HuH-7.5 (cell line): ENCODE measurements around the gene SYNGR1.

Experiments
- DNase-seq: peaks from one replicate; pipeline ENCODE4 v3.0.0; 2011; ENCODE audit warnings: low spot score

Gene SYNGR1

DNA sequence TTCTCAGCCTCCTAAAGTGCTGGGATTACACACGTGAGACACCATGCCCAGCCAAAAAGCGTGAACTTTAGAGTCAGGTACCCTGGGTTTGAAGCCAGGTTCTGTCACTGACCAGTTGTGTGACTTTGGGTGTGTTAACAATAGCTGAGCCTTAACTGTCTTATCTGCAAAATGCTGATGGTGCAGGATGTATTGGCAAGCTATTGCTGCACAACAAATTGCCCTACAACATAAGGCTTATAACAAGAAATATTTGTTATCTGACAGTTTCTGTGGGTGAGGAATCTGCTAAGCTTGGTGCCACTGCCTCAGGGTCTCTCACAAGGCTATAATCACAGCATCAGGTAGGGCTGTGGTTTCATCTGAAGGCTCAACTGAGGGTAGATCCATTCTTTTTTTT lies 21.9 kb downstream of the SYNGR1 start:
- no peak for DNase-seq

DNA sequence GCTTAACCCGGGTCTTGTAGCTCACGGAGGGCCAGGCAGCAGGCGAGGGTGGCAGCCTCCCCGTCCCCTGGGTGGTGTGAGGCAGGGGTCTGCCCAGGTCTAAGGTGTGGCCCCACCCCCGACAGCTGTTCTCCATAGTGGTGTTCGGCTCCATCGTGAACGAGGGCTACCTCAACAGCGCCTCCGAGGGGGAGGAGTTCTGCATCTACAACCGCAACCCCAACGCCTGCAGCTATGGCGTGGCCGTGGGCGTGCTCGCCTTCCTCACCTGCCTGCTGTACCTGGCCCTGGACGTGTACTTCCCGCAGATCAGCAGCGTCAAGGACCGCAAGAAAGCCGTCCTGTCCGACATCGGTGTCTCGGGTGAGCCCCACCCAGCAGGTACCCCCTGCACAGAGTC lies 24.4 kb downstream of the SYNGR1 start:
- no peak for DNase-seq

DNA sequence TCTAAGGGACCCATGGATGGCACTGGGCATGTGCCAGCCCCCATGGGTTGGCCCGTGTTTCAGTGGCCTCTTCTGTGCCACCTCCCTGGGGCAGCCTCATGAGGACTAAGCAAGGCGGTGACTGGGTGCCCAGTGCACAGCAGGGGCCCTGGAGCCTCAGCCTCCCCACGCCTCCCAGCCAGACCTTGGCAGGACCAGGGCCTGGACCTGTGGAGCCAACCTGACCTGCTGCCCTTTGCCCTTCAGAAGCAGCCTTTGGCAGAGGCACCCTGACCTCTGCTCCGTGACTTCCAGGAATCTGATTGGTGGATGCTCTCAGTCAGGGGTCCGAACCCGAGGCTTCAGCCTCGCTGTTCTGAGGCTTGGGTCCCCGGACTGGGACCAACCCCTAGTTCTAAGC lies 25.0 kb downstream of the SYNGR1 start:
- no peak for DNase-seq

DNA sequence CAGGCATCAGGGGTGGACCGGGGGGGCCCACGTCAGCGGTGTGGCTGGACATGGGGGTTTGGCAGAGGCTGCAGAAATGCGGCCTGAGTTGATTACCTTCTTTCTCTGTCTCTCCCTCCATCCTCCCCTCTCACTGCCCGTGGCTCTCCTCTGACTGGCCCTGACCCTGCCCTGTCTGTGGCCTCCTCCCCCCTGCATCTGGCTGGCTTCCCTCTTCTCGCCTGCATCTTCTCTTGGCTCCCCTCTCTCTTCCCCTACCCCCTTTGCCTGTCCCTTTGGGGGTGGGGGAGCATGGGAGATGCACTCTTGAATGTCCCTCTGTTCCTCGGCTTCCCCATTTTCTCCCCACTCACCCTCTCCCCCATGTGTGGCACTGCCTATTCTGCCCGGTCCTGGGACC lies 25.9 kb downstream of the SYNGR1 start:
- no peak for DNase-seq

DNA sequence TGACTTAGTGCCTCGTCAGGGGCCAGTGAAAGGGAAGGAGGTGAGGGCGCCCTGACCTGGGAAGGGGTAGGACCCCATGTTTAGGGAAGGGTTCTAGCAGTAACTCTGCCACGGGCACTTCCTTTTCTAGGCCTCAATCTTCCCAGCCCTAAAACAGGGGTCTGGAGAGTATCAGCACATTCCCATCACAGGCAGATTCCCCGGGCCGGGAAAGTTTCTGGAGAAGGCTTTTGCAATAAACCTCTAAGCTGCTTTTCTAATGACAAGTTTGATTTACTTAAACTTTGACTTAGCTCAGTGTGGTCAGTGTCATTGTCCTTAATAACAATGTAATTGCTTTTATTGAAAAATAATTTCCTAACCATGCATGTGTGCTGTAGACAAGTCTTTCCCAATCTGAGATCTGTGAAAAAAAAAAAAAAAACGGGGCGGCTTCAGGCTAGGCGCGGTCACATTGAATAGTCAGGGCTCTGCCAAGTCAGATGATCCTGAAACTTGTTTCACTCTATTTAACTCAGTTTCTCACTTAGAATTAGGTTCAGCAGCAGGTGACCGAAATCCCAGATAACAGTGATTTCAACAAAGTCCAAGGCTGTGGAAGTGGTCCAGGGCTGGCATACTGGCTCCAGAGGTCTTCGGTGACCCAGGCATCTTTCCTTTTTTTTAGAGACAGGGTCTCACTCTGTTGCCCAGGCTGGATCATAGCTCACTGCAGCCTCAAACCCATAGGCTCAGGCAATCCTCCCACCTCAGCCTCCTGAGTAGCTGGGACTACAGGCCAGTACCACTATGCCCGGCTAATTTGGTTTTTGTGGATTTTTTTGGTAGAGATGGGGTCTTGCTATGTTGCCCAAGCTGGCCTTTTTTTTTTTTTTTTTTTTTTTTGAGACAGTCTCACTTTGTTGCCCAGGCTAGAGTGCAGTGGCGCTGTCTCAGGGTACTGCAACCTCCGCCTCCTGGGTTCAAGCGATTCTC lies 30.3 kb downstream of the SYNGR1 start:
- DNase-seq, result no peak

DNA sequence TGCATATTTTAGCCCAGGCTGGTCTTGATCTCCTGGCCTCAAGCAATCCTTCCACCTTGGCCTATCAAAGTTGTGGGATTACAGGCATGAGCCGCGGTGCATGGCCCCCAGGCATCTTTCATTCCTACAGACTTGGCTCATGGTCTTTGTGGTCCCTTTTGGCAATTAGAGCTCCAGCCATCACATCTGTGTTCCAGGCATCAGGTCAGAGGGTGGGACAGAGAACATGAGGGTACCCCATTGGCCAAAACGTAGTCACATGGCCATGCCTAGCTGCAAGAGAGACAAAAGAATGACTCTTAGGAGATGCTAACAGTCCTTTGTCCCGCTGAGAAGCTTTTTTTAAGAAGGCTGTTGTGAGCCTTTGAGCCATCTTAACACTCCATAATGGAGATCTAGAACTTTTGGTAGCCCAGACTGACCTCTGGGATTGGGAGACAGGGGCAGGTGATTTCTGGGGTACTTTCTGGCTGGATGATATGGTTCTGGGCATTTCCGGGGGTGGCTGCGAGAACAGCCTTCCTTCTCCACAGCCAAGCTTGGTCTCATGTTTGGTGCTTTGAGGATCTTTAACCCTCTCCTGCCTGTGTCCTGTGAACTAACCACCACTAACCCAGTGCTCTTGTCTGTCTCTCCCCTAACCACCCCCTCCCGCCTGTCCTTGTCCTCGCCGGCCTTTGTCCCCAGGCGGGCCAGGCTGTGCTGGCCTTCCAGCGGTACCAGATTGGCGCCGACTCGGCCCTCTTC lies 31.4 kb downstream of the SYNGR1 start:
- DNase-seq, result no peak

DNA sequence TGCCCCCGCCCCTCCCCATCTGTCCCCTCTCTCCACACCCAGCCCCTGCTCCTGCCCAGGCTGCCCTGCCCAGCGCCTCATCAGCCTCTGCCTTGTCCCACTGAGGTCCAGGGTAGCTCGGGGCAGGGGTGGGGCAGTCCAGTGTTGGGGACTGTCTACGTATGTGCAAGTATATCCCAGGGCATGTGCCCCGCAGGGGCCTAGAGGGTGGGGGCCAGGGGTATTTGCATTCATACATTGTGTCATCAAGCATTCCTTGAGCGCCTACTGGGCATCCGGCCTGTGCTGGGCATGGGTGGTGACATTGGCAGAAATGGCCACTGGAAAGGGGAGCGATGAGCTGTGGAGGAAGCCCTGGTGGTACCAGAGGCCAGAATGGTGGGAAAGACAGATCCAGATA lies 32.1 kb downstream of the SYNGR1 start:
- no peak for DNase-seq

DNA sequence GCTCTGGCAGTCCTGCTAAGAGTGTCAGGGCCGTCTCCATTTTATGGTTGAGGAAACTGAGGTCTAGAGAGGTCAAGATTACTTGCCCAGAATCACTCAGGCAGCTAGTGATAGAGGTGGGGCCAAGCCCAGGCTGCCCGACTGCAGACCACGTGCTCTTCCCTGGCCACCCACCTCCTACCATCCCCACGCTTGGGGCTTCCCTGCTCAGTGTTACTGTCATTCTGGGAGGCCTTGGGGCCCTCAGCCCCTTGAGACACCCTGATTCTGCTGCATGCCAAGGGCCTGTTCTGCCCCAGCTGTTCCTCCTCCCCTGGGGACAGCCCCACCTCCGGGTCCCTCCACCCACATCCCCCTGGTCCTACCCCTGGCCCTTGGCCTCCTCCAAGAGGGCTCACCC lies 32.6 kb downstream of the SYNGR1 start:
- DNase-seq, result no peak

DNA sequence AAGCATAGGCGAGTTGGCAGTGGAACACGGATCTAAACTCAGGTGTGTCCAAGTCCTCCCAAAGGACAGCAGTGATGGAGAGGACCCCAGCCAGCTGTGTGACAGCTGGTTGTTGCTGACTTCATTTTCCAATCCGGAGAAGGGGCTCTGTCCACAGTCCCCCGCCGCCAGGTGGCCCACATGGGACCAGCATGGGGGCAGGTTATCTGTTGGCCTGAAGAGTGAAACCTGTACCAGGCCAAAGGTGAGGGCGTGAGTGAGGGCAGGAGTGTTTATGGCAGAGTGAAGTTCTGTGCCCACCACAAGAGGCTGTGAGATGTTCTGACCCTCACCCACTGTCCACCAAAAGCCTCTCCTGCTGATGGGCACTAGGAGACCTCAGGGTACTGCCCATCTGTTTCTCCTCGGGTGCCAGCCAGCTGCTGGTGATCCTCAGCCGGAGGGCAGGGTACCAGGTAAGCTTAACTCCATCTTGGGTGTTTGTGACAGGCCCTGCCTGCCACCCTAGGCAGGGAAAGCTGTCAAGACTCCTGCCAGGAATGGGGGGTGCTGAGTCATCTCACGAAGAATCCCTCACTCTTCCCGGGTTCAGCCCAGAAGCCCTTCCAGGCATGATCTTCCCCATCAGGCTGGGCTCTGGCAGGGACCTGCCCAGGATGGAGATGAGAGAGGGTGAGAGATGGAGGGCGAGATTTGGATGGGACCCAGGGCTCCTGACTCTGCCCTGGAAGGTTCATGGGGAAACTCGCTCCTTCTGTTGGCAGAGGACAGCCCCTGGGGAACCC lies 34.2 kb downstream of the SYNGR1 start:
- DNase-seq, result no peak

DNA sequence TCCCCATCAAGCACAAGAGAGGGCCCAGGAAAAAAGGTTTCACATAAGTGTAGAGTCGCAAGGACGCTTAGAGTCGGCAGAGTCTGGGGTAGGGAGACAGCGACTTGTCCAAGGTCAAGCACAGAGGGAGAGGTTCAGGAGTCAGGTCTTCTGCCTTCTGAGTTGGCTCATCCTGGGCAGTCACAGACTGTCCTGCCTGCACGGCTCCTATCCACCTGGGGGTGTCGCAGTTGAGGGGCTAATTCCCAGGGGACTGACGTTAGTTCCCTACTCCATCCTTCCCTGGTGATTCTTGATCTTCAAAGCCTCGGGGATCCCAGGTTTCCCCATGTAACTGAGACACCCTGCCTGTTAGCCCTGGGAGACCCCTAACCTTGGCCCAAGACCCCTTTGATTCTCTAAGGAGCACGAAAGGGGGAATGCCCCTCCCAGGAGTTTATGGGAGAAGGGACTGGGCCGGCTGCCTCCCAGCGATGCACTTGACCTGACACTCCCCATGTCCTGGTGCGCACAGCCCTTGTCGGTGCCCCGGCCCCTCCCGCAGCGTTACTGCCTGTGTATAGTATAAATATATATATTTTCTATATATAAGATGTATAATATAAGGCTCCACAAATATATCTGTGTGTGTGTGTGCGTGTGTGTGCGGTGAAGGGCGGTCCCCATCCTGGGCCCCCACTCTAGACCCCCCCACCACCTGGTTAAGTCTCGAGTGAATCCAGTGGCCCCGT lies 35.1 kb downstream of the SYNGR1 start:
- DNase-seq, result no peak

DNA sequence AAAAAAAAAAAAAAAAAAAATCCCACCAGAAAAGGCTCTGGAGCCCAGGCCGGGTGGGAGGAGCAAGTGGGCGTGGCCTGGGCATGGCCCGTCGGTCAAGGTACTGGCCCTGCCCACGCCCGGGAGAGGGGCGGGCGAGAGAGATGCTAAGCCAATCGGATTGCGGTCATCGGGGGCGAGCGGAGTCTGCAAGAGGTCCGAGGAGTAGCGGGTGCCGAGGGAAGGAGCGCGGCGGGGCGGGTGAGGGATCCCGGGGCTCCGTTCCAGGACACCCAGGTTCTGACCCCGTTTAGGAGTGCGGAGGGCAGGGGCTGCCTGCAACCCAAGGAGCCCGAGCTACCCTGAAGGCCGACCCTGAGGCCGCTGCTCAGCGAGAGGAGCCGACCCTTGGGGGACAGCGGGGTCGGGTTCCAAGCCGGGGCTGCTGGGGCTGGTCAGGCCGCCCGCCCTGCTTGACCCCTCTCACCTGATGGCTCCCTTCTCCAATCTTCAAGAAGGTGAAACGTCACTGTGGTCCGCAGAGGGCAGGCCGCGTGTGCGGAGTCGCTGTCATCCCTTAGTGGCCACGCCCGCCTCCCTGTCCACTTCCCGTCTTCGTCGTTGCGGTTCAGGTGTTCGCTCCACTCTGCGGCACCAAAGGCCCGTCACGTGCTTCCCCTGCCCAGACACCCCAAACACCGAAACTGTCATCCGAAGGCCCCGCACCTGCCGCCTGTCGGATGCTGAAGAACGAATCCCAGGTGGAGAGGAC lies 38.6 kb downstream of the SYNGR1 start:
- peak; percentile 91 for DNase-seq

DNA sequence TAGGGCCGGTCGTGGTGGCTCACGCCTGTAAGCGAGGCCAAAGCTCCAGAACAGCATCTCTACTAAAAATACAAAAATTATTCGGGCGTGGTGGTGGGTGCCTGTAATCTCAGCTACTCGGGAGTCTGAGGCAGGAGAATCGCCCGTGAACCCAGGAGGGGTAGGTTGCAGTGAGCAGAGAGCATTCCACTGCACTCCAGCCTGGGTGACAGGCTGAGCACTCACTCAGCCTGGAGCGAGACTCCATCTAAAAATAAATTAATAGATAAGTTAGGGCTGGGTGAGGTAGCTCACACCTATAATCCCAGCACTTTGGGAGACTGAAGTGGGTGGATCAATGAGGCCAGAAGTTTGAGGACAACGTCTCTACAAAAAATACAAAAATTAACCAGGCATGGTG lies 39.6 kb downstream of the SYNGR1 start:
- no peak for DNase-seq

DNA sequence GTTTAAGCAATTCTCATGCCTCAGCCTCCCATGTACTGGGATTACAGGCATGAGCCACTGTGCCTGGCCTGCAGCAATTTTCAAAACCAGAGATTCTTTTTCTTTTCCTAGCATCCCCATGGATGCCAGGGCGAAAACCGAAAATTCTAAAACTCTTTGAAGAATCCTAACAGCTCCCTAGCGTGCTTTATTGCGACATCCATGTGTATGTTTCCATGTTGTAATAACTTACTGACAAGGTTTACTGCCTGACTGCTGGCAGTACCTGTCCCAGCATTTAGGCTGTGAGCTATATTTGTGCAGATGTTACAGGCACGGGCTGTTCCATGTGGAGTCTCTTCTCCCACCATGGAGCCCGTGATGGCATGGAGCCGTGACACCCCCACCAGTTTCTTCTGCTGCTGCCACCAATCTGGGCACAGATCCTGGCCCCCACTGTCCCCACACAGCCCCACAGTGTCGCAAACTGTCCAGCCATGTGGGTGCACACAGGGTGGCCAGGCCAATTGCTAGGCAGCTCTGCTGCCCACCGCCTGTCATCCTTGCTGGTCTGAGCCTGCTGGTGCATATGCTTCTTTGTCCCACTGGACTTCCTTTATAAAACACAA lies 42.7 kb downstream of the SYNGR1 start:
- peak; percentile 66 for DNase-seq

DNA sequence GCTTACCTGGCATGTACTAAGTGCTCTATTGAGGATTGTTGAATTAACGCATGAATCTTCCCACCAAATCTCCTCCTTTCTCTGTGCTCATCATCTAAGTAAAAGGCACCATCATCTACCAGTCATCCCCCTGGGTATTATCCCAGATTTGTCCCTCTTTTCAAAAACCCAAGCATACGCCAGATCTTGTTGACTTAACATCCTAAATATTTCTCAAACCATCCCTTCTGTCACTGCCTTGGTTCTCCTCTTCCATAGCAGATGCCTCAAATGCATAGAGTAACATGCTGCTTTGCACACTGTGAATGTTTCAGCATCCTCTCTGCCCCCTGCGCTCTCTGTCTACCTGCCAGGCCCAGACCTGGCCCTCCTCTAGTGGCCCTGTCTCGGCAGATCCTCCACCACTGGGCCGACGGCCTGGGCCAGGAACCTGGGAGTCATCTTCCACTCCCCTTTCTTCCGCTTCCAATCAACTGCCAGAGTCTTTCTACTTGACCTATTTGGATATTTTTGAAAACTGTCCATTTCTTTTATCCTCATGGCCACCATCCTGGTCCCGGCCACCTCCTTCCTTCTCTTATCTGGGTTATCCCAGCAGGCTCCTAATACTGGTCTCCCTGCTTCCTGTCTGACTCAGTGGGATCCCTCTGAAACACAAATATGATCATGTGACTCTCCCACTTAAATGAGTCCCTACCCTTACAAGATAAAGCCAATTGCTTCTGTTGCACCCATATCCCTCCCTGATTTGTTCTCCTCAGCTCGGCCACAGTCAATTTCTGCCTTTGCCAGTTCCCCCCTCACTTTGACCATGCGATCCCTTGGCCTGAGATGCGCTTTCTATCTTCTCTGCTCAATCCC lies 46.4 kb downstream of the SYNGR1 start:
- DNase-seq, result no peak

DNA sequence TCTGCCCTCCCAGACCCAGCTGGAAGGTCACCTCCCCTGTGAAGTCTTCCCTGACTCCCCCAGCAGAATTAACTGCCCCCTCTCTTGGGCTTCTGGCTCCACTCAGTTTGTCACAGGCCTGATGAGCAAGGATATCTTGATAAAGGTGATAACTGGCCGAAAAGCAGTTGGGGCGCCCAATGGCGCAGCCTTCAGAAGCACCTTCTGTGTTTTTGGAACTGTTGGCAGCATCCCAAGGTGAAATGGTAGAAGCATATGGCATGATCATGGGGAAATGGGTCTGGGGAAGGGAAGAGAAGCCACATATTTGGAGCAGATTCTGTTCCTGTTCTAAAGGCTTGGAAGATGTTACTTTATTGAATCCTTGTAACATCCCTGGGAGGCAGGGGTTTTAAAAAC lies 47.0 kb downstream of the SYNGR1 start:
- DNase-seq, result no peak

DNA sequence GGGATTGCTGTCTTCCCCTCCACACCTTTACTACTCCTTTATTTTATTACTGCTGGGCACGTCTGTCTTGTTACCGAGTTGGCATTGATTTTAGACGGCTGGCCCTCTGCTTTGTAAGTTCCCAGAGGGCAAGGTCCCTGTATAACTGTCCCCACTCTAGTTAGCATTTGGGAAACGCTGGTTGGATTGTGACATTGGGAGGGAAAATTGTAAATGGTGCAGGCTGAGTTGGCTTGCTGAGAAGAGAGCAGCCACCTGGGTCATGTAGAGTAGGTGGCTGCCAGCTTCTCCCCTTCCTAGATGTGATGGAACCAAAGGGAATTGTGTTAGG lies 51.5 kb downstream of the SYNGR1 start:
- no peak for DNase-seq

DNA sequence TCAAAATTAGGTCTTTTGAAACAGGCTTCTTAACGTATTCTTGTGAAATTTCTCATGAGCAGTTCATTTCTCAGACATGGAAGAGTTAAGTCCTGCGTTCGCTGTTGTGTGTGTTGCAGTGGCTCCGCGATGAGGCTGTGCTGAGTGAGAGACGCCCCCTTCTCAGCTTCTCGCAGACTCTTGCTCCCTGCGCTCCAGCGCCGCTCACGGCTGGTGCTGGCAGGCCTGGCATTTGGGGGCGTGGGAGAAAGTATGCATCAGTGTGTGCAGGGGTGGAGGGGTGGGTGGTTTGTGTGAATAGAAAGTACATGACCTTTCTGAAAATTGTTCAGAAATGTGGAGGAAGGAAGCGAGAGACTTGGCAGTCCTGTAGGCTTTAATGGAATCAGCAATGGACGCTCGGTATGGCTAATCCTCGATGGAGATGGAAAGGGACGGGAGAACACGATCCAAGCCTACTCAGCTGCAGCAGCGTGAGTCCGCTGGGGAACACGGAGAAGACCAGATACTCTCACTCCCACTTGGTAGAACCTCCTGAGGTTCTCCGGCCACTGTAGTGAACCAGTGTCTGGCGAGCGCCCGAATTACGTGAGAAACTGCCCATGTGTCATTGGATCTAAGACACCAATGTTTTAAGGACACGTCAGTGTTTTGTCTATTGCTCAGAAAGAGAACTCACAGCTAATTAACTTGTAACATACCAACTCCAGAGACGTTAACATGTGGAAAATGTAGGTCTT lies 55.7 kb downstream of the SYNGR1 start:
- no peak for DNase-seq

DNA sequence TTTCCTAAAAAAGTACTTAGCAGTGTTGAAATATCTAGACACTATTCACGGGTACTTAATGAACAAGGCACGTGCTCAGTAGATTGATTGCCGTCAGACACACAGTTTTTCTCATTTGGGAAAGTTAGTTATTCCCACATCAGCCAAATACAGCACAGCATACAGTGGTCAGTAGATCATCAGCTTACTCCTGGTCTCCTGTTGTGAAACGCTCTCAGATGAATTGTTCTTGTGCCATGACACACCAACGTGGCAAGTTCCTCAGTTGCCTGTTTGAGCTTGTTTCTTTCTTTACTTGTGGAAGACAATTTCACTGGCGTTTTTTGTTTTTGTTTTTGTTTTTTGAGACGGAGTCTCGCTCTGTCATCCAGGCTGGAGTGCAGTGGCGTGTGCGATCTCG lies 58.4 kb downstream of the SYNGR1 start:
- no peak for DNase-seq

DNA sequence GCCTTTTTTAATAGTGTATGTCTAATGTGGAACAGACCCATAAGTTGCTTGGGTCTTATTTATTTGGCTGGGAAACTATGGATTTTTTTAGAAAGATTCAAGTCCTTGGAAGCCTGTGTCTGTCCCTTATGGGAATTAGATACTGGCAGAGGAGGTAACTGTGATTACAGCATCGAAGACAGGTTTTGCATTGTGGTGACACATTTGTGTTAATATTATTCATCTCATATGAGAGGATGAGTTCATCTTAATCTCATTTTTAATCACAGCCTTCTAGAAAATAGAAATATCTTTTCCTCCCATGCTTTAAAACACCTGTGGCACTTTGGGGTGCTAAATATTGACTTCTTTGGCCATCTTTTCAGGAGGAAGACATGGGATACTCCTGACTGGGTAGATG lies 59.0 kb downstream of the SYNGR1 start:
- no peak for DNase-seq
